Neural cell (in vitro differentiated cells): ENCODE data around the gene CFTR.

Experiments
- EP300 ChIP-seq: fragments of 450-650 bp; conservative IDR thresholded peaks from 2 replicates; pipeline ENCODE4 v1.6.1; 2014; ENCODE audit warnings: antibody characterized with exemption, mild to moderate bottlenecking, moderate library complexity; ENCODE audit not compliant: poor library complexity, severe bottlenecking
- EZH2 ChIP-seq: fragments of 200-600, 300-800 bp; shearing (Covaris generic), sonication (generic); IDR thresholded peaks from 2 replicates; pipeline ENCODE4 v1.6.1; 2014; ENCODE audit warnings: antibody characterized with exemption, low read length, borderline replicate concordance, mild to moderate bottlenecking; ENCODE audit not compliant: insufficient read depth, poor library complexity, severe bottlenecking
- MXI1 ChIP-seq: fragments of 450-650 bp; conservative IDR thresholded peaks from 2 replicates; pipeline ENCODE4 v1.6.1; 2014; ENCODE audit warnings: antibody characterized with exemption, mild to moderate bottlenecking; ENCODE audit not compliant: poor library complexity, severe bottlenecking
- POLR2AphosphoS5 ChIP-seq: IDR thresholded peaks from 2 replicates; pipeline ENCODE4 v1.6.1; 2012
- RAD21 ChIP-seq: fragments of 450-650 bp; conservative IDR thresholded peaks from 2 replicates; pipeline ENCODE4 v1.6.1; 2014; ENCODE audit warnings: antibody characterized with exemption, mild to moderate bottlenecking, moderate library complexity
- SMC3 ChIP-seq: fragments of 450-650 bp; conservative IDR thresholded peaks from 2 replicates; pipeline ENCODE4 v1.6.1; 2014; ENCODE audit warnings: antibody characterized with exemption, mild to moderate bottlenecking, moderate library complexity; ENCODE audit not compliant: poor library complexity
- TAF1 ChIP-seq: IDR thresholded peaks from 2 replicates; pipeline ENCODE4 v1.6.1; 2012; ENCODE audit warnings: low read depth
- TF ChIP-seq, protein P1 (sequence below): fragments of 450-650 bp; IDR thresholded peaks from 2 replicates; pipeline ENCODE4 v1.5.1; 2014; ENCODE audit warnings: antibody characterized with exemption, mild to moderate bottlenecking, moderate library complexity; ENCODE audit not compliant: poor library complexity, severe bottlenecking
- TF ChIP-seq, protein P2 (sequence below): IDR thresholded peaks from 2 replicates; pipeline ENCODE4 v1.6.1; 2012; ENCODE audit warnings: borderline replicate concordance

DNA sequence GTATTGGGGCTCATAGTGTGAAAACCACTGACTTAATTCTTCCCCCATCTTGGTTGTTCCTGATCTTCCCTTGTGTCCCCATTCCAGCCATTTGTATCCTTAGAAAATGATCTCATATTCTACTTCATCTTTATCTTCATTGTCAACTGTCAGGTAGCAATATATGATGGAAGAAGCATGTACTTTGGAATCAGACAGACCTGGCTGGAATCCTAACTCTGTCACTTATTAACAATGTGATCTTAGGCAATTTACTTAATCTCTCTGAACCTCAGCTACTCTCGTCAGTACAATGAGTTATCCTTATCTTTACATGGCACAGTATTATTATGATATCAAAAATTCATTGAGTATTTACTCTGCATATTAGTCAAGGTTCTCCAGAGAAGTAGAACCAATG is 10.1 kb downstream of the CFTR start:
- TF ChIP-seq, protein P1, sequence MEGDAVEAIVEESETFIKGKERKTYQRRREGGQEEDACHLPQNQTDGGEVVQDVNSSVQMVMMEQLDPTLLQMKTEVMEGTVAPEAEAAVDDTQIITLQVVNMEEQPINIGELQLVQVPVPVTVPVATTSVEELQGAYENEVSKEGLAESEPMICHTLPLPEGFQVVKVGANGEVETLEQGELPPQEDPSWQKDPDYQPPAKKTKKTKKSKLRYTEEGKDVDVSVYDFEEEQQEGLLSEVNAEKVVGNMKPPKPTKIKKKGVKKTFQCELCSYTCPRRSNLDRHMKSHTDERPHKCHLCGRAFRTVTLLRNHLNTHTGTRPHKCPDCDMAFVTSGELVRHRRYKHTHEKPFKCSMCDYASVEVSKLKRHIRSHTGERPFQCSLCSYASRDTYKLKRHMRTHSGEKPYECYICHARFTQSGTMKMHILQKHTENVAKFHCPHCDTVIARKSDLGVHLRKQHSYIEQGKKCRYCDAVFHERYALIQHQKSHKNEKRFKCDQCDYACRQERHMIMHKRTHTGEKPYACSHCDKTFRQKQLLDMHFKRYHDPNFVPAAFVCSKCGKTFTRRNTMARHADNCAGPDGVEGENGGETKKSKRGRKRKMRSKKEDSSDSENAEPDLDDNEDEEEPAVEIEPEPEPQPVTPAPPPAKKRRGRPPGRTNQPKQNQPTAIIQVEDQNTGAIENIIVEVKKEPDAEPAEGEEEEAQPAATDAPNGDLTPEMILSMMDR: no peak
- no peak for TF ChIP-seq EP300
- TF ChIP-seq, protein P2, sequence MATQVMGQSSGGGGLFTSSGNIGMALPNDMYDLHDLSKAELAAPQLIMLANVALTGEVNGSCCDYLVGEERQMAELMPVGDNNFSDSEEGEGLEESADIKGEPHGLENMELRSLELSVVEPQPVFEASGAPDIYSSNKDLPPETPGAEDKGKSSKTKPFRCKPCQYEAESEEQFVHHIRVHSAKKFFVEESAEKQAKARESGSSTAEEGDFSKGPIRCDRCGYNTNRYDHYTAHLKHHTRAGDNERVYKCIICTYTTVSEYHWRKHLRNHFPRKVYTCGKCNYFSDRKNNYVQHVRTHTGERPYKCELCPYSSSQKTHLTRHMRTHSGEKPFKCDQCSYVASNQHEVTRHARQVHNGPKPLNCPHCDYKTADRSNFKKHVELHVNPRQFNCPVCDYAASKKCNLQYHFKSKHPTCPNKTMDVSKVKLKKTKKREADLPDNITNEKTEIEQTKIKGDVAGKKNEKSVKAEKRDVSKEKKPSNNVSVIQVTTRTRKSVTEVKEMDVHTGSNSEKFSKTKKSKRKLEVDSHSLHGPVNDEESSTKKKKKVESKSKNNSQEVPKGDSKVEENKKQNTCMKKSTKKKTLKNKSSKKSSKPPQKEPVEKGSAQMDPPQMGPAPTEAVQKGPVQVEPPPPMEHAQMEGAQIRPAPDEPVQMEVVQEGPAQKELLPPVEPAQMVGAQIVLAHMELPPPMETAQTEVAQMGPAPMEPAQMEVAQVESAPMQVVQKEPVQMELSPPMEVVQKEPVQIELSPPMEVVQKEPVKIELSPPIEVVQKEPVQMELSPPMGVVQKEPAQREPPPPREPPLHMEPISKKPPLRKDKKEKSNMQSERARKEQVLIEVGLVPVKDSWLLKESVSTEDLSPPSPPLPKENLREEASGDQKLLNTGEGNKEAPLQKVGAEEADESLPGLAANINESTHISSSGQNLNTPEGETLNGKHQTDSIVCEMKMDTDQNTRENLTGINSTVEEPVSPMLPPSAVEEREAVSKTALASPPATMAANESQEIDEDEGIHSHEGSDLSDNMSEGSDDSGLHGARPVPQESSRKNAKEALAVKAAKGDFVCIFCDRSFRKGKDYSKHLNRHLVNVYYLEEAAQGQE: no peak
- no peak for TF ChIP-seq POLR2AphosphoS5
- no peak for TF ChIP-seq TAF1
- no peak for TF ChIP-seq EZH2
- TF ChIP-seq MXI1: no peak
- TF ChIP-seq SMC3: no peak
- TF ChIP-seq RAD21: no peak
